HG03469 (cell line): ENCODE measurements around the gene FGFR4.

Source experiments
- ATAC-seq: cut with Tn5 transposase; IDR thresholded peaks from one replicate; pipeline ENCODE4 v1.9.1; 2021; ENCODE audit warnings: mild to moderate bottlenecking, moderate library complexity, moderate number of reproducible peaks; ENCODE audit not compliant: unreplicated experiment

The FGFR4 gene

DNA sequence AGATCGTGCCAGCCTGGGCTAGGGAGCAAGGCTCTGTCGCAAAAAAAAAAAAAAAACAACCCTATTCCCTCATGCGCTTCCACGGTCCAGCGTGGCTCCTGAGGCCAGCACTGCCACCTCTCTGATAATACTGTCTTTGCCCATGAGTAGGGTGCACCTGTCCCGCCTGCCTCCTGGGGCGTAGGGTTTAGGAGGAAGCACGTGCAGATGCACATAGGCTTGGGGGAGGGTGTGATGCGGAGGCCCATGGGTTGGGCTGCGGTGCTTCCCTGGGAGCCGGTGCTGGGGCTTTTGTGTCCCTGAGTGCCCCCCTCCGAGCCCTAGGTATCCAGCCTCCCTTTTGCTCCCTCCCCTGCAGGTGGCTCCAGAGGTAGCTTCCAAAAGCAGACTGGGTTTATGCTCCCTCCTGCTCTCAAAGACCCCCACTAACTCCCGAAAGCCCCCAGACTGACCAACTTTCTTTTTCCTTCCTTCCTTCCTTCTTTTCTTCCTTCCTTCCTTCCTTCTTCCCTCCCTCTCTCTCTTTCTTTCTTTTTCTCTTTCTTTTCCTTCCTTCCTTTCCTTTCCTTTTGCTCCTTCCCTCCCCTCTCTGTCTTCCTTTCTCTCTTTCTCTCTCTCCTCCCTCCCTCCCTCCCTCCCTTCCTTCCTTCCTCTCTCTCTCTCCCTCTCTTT, 12.8 kb downstream of the FGFR4 start:
- no peak for ATAC-seq

DNA sequence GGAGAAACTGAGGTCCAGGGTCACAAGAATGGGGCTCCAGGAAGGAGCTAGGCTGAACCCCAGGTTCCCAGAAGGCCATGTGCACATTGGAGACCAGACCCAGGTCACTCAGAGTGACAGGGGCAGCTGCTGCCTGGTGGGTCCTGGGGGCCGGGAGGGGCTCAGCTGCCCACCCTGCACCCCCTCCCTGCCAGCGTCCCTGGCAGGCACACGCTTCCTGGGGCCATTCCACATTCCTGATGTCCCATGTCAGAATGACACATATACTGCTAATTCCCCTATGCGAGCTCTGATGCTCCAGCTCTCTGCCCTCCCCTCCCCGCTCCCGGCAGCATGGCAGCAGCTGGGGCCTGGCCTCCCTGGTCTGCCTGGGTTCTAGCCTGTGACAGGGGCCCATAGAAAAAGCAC, 14.0 kb downstream of the FGFR4 start:
- no peak for ATAC-seq

DNA sequence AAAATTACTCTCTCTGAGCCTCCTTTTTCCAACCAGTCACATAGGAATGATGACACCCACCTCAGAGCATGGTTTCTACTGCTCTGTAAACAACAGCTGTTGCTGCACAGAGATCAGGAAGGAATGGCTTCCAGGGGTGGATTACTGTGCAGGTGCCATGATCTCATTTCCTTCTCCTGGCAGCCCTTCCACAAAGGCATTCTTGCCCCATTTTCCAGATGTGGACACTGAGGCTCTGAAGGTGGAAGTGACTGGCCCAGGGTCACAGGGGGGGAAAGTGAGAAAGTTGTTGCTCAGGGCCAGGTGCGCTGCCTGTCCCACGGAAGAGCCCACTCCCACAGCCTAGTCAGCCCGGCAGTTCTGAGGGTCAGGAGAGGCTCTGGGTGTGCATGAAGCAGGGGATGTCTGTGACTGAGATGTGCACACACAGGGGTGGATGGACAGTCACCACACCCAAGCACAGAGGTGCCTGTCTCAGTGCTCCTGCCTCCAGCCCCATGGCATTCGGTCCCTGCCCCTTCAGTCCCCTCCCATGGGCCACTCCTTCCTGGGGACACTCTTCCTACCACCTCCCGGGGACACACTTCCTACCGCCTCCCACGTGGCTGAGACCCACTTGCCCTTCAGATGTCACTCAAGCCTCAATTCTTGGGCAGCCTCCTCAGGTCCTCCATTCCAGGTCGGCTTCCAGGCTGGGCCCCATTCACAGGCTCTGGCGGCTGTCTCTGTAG, 17.0 kb downstream of the FGFR4 start:
- ATAC-seq: no peak

DNA sequence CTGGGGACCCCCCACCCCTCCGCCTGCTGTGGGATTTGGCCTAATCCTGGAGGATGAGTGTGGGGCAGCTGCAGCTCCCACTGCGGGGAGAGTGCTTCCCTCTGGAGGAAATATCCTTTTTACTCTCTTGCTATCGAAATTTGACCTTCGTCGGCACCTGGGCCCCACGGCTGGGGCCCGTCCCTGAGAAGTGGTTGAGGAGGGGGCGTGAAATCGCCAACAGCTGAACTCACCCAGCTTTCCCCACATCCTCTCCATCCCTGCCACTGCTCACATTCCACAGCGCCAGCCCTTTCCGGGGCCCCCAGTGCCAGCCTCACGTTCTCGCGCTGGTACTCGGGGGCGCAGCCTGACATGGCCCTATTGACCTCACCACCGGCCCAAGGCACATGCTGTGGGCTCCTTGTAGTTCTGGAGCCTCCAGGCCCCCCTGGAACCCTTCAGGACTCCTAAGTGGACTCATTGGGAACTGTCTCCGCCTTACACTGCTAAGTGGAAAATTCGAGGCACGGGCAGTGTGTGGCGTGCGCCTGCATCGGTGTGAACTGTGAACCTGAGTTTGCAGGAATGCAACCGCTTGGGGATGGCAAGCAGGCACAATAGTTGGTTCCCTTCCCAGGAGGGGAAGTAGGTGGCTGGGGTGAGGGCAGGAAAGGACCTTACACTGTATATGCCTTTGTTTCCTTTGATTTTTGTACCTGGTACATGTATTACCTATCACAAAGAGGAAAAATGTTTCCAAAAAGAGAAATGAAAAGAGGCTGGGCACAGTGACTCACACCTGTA, 19.2 kb downstream of the FGFR4 start:
- ATAC-seq: no peak

DNA sequence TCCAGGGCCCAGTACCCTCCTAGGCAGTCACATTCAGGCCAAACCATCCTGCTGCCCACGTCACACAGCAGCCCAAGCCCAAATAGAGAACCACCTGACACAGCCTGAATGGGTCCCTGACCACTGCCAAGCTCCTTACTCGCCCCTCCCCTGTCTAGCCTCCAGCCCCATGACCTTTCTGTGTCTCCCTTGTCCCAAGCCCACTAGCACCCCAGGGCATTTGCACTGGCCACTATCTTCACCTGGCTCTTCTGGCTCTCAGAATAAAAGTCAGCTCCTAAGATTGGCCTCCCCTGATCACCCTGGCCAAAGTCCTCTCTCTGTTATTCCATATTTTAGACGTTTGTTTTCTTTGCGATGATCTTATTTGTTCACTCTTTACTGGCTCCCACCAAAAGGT, 20.4 kb downstream of the FGFR4 start:
- ATAC-seq: no peak

DNA sequence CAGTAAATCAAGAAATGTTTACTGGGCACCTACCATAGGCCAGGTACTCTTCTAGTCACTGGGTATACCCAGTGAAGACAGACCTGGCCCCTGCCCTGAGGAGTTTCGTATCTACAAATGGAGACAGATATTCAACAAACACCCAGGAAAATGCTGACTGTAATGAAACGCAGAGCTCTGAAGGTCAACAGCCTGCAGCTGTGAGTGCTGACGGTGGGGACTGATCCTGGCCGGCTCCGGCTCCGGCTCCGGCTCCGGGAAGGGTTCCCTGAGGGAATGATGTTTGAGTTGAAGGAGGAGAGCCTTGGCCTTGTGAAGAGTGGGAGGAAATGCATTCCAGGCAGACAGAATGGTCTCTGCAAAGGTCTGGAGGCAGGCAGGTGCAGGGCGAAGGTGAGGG, 23.1 kb downstream of the FGFR4 start:
- ATAC-seq: no peak

DNA sequence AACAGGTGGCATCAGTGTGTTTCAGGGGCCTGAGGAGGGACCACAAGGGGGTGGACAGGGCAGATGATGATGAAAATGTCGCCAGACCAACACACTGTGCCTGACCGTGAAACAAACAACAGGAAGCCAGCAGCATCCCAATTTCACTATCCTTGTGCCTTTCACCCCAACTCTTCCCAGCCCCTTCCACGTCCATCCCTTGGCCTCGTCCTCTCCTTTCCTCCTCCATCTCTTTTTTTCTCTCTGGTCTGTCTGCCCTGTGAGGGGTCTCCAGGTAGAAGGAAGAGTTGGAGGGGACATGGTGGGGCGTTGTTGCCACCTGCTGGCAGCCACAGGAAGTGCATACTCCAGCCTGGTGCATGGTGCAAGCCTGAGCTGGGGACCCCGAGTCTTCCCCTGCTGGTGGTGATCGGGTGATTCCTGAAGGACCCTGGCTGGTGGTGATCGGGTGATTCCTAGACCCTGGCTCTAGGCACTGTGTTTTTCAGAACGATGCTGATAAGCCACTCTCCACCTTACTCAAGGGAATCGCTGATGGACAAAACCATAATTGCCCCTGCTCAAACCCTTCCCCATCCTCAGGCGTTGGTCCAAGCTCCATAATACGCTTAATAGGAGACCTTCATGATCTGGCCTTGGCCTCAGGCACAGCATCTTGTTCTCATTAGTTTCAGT, 25.1 kb downstream of the FGFR4 start:
- ATAC-seq: no peak

DNA sequence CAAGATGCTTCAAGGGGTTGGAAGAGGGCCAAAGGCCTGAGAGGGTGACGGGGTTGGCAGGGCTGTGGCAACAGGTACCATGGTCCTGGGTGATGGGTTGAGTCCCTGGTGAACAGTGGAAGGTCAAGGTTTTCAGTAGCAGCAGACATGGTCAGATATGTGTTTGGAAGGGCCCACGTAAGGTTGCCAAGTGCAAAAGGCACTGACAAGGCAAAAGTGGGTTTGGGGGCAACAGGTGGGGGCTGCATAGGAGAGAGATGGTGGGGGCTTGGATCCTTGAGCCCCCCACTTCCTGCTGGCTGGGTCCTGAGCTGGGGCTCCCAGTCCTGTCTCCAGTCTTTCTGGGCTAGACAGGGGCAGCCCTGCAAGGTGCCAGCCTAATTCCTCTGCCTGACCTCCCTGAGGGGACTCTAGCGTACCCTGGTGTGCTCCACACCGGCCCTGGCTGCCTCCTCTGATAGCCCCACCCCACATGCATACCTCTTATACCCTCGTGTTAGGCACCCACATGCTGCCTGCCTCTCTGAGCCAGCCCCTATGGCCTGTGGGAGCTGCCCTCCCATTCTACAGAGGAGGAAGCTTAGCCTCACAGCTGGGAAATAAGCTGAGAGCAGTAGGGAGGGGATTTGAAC, 26.0 kb downstream of the FGFR4 start:
- no peak for ATAC-seq

DNA sequence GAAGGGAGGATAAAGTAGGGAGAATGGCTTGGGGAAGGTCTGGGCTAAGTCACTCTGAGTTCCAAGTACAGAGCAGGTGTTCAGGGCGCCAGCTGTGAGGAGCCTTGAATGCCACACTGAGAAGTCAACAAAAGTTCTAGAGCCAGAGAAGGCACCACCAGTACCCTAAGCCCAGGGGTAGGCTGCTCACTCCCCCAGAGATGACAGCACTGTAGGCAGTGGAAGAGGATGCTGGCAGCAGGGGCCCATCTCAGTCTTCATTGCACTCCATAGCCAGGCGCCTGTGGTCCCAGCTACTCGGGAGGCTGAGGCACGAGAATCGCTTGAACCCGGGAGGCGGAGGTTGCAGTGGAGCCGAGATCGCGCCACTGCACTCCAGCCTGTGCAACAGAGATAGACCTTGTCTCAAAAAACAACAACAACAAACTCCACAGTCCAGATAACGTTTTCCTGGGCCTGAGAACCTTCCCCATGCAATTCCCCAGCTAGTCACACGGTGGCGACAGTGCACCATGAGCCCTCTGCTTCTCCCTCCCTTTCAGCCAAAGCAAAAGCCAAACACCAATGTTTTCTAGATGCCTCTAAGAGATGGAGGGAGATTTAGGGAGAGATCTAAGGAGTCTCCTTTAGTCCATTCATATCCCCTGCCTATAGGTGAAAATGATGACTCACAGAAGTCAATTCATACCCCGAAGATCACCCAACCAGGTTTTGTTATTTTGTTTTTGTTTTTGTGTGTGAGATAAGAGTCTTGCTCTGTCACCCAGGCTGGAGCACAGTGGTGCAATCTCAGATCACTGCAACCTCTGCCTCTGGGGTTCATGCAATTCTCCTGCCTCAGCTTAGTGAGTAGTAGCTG, 27.1 kb downstream of the FGFR4 start:
- no peak for ATAC-seq

DNA sequence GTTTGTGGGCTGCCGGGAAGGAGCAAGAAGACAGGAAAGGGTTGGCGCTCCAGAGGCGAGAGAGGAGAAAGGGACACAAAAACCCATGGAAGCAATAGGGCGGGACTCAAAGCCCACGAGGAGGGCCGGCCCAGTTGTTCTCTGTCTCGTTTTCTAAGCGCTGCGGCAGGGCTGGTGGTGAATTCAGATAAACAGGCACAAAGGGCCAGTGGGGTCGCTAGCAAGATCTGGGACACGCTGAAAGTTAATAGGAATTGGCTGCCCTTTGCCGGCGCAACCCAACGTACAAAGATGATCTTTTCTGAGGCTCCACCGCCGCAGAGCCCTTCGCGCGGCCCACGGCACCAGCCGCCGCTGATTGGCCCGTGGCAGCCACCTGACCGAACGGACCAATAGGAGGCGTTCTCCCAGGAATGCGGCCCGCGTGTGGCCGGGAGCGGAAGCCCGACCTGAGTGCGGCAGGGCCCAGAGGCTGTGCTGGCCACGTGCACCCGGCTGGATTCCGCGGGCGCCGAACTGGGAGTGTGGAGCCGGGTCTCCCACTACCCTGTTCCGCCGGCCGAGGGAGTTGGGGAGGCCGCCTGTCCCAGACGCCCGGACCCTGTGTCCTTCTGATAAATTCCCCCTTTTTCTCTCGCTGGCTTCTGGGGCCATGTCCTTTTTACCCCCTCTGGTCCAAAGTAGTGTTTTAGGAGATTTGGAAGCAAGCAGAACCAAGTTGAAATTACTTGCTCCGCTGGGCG, 30.1 kb downstream of the FGFR4 start:
- no peak for ATAC-seq

DNA sequence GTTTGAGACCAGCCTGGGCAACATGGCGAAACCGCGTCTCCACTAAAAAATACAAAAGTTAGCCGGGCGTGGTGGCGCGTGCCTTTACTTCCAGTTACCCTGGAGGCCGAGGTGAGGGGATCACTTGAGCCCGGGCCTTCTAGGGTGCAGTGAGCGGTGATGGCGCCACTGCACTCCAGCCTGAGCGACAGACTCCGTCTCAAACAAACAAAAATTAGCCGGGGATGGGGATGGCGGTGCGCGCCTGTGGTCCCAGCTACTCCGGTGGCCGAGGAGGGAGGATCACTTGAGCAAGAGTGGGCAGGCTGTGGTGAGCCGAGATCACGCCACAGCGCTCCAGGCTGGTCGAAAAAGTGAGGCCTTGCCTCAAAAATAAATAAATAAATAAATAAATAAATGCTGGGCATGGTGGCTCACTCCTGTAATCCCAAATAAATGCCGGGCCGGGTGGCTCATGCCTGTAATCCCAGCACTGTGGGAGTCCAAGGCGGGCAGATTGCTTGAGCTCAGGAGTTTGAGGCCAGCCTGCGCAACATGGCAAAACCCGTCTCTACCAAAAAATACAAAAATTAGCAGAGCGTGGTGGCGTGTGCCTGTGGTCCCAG, 30.8 kb downstream of the FGFR4 start:
- ATAC-seq: no peak

DNA sequence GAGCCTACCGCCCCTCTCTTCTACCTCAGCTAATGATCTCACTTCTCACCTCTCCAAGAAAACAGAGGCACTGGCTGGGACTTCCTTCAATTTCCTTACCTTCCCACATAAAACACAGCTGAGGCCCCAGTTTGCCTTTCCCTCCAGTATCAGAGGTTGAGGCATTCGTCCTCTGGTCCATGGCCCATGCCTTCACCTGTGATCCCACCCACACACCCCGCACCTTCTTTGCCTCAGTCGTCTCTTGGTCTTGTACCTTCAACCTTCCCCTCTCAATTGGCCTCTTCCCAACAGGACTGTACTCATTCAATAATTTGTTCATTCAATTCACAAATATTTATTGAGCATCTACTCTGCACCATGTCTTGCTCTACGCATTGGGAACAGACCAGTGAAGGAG, 35.9 kb downstream of the FGFR4 start:
- no peak for ATAC-seq

DNA sequence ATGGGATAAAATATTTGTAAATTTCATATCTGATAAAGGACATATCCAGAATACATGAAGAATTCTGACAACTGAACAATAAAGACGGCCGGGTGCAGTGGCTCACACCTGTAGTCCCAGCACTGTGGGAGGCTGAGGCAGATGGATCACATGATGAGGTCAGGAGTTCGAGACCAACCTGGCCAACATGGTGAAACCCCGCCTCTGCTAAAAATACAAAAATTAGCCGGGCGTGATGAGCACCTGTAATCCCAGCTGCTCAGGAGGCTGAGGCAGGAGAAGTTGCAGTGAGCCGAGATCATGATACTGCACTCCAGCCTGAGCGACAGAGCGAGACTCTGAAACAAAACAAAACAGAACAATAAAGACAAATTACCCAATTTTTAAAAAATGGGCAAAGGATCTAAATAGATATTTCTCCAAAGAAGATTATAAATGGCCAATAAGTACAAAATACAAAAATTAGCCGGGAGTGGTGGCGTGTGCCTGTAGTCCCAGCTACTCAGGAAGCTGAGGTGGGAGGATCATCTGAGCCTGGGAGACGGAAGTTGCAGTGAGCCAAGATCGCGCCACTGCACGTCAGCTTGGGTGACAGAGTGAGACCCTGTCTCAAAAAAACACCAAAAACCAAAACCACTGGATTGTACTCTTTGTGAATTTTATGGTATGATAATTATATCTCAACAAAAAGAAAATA, 37.2 kb downstream of the FGFR4 start:
- ATAC-seq: no peak

DNA sequence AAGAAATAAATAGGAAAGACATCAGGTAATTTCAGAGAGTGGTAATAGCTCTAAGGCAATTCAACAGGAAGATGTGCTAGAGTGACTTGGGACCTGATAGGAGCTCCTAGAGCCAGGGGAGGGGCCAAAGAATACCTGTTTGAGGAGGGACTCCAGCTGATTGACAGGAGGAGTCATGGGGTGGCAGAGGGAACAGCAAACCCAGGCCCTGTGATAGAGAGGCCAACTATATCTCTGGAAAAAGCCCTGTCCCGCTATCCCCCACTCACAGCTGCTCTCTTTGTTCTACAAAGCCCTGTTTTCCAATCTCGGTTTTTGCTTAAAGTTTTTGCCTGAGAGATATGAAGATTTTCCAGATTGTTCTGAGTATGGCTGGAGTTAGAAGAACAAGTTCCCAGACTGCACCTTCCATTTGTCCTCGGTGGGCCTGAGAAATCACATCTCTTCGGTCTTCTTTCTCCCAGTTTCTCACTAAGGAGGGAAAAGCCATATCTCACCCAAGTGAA, 37.8 kb downstream of the FGFR4 start:
- no peak for ATAC-seq

DNA sequence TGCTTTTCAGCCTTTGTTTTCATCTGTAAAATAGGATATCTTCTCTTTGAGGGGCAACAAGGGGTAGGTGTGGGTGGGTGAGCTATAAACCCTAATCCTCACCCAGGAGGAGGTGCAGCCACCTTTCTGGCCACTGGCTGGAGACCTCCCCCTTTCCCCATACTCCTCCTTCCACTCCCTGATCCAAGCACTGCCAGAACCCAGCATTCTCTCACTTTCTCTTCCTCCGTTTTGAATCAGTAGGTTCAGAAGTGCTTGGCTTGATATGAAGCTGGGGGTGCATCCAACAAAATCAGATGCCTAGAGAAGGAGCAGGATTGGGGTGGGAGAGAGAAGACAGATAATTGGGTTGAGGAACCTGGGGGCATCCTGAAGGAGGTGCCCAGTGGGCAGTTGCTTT, 40.1 kb downstream of the FGFR4 start:
- ATAC-seq: no peak

DNA sequence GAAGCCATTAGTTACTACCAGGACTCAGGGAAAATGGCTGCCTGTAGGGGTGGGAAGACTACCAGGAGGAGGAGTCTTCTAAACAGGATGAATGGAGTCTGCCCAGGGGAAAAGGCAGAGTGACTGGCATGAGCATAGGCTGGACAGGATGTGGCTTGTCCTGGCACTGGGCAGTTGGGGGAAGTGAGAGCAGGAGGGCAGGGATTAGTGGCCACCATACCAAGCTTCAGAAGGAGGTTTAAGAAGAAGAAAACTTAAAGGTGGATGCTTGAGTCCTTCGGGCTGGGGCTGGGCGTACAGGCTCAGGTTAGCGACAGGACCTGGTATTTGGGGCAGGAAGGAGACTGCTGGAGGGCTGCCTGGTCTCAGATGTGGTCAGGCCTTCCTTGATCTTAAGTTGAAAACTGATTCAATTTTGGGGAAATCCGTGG, 41.9 kb downstream of the FGFR4 start:
- no peak for ATAC-seq

DNA sequence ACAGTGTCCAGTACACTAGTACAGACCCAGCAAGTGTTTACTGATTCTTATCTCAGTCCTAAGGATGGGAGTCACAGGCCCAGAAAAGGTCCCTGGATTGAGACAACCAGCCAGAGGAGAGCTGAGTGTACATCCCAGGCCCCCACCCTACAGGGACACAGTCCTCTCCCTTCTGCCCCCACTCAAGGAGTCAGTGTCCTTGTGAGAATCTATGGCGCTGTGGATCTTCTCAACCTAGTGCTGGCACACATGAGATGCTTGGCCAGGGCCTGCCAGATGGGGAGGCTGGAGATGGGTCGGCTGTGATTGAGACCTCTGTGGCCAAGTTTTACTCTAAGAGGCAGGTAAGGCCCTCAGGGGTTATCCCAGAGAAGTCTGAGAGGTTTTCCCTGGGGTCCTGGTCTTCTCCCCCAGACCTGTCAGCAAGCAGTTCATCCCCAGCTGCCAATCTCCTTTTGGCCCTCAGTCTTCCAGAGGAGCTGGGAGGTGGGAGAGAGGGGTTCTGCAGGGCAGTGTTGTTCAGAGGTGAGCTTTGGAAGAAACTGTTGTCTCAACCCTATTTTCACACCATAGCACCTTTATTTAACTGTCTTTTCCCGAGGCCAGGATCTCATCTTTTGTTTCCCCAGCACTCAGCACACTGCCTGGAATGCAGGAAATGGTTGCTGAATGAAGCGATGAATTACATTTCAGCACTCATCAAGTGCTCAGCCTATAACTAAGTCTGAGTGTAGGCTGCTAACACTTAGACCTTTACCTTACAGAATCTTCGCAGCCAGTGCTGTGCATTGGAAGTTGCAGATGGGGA, 43.7 kb downstream of the FGFR4 start:
- ATAC-seq: no peak
